ENCODE data around the gene ESR1. TPM values are rescaled to one million over a fixed set of nuclear protein-coding genes. Genes with fewer than 3 reads are reported as not detected.

Gene ESR1
- total and polyA plus RNA-seq, 9 of the 15 experiments (the other 6 are each of a cell fraction or from before 2014, with no cell fraction given): 0.03 to 0.27 (median 0.08) TPM; not detected in 1

DNA sequence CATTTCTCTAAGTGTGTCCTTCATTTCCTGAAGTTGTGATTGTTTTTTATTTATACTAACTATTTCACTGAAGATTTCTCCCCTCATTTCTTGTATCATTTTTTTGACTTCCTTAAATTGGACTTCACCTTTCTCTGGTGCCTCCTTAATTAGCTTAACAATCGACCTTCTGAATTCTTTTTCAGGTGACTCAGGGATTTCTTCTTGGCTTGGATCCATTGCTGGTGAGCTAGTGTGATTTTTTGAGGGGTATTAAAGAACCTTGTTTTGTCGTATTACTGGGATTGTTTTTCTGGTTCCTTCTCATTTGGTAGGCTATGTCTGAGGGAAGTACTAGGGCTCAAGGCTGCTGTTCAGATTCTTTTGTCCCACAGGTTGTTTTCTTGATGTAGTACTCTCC lies 92.8 kb downstream of the ESR1 start:
- Histone ChIP-seq H3K27ac (ENCODE audit: extremely low read depth, low read depth, low read length) (no peak overlapping the region), H3K4me3 (no peak overlapping the region), H3K9ac (ENCODE audit: insufficient read depth in 1 of 2, low read depth in 2 of 2, low read length in 2 of 2) (no peak overlapping the region), H4K20me1 (replicated peaks; ENCODE audit: control insufficient read depth, insufficient read depth, low read length) (no peaks in the 10 kb centered on the region), H3K79me2 (ENCODE audit: control insufficient read depth, insufficient read depth, low read length) (no peaks in the 10 kb centered on the region), H3K9me3 (replicated peaks; ENCODE audit: control insufficient read depth, insufficient read depth, low read depth, low read length) (no peaks in the 10 kb centered on the region), H3K4me1 (replicated peaks in 1 of 2; ENCODE audit: control insufficient read depth in 2 of 2, insufficient read depth in 2 of 2, low read length in 2 of 2) (no peaks in the 10 kb centered on the region), H3K9me1 (ENCODE audit: control insufficient read depth, insufficient read depth, low read length) (no peaks in the 10 kb centered on the region), H3K4me2 (ENCODE audit: insufficient read depth, low read length) (no peak overlapping the region), H2AFZ (ENCODE audit: low read depth, low read length) (no peak overlapping the region), H3K36me3 (ENCODE audit: control insufficient read depth, insufficient read depth, low read length) (no peaks in the 10 kb centered on the region), H3K27me3 (ENCODE audit: control insufficient read depth in 2 of 2, insufficient read depth in 2 of 2, low read length in 2 of 2) (no peaks in the 10 kb centered on the region)
- intact Hi-C loops (cut with micrococcal nuclease) (no loop called here), in situ Hi-C loops (cut with MboI) (no loop called here)
- WGBS (ENCODE audit: insufficient coverage, low coverage, missing lambda C conversion rate): 0% methylated on average over 2 of the region's 2 CpGs
- no TSS peak for BruUV-seq (replicated peaks)
- DNase-seq (ENCODE audit: extremely low read depth in 1 of 4, low spot score in 3 of 4) (no peak), FAIRE-seq (no peak), ATAC-seq (no peak)
- no peak for TF ChIP-seq U2AF1 (optimal IDR thresholded peaks at IDR 0.05; ENCODE audit: low read depth, low read length)
- POLR2A ChIA-PET: interaction anchor here (0.7 kb wide), 1 partner anchor 317 kb away, joined by 3 read pairs; no protein-coding TSS in a partner anchor
- CTCF ChIA-PET (ENCODE audit: low intra/inter-chr PET ratio): no interaction called here

DNA sequence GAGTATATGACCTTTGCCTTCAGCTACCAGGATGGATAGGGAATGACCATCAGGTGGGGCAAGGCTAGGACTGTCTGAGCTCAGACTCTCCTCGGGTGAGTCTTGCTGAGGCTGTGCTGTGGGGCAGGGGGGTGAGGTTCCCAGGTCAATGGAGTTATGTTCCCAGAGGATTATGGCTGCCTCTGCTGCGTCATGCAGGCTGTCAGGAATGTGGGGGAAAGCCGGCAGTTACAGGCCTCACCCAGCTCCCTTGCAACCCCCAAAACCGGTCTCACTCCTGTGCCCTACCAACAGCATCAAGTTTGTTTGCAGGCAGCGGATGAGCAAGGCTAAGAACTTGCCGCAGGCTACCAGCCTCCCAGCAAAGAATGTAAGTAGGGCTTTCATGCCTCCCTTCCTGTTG lies 93.5 kb downstream of the ESR1 start:
- Histone ChIP-seq H3K9ac (ENCODE audit: insufficient read depth in 1 of 2, low read depth in 2 of 2, low read length in 2 of 2) (no peak overlapping the region), H3K27me3 (ENCODE audit: control insufficient read depth in 2 of 2, insufficient read depth in 2 of 2, low read length in 2 of 2) (no peaks in the 10 kb centered on the region), H2AFZ (ENCODE audit: low read depth, low read length) (no peak overlapping the region), H3K9me1 (ENCODE audit: control insufficient read depth, insufficient read depth, low read length) (no peaks in the 10 kb centered on the region), H3K27ac (ENCODE audit: extremely low read depth, low read depth, low read length) (no peak overlapping the region), H3K4me3 (no peak overlapping the region), H3K36me3 (ENCODE audit: control insufficient read depth, insufficient read depth, low read length) (no peaks in the 10 kb centered on the region), H4K20me1 (replicated peaks; ENCODE audit: control insufficient read depth, insufficient read depth, low read length) (no peaks in the 10 kb centered on the region), H3K79me2 (ENCODE audit: control insufficient read depth, insufficient read depth, low read length) (no peaks in the 10 kb centered on the region), H3K4me1 (replicated peaks in 1 of 2; ENCODE audit: control insufficient read depth in 2 of 2, insufficient read depth in 2 of 2, low read length in 2 of 2) (no peaks in the 10 kb centered on the region), H3K4me2 (ENCODE audit: insufficient read depth, low read length) (no peak overlapping the region), H3K9me3 (replicated peaks; ENCODE audit: control insufficient read depth, insufficient read depth, low read depth, low read length) (no peaks in the 10 kb centered on the region)
- no peak for FAIRE-seq
- ChIA-PET CTCF (ENCODE audit: low intra/inter-chr PET ratio) (no interaction called here), POLR2A (no interaction called here)
- intact Hi-C loops (cut with micrococcal nuclease) (no loop called here), in situ Hi-C loops (cut with MboI) (no loop called here)
- 0% methylated on average over 6 of the region's 6 CpGs for WGBS (ENCODE audit: insufficient coverage, low coverage, missing lambda C conversion rate)
- no TSS peak for BruUV-seq (replicated peaks)
- no peak for ATAC-seq
- DNase-seq (ENCODE audit: extremely low read depth in 1 of 4, low spot score in 3 of 4): no peak
- TF ChIP-seq ZNF699 (CRISPR knock-in tag; IDR thresholded peaks at IDR 0.05; ENCODE audit: insufficient replicate concordance): no peak
- no peak for TF ChIP-seq ZC3H8 (IDR thresholded peaks at IDR 0.05)
- no peak for TF ChIP-seq ZSCAN32 (CRISPR knock-in tag; IDR thresholded peaks at IDR 0.05)
- TF ChIP-seq ZNF197 (CRISPR knock-in tag; IDR thresholded peaks at IDR 0.05; ENCODE audit: low read depth): no peak
- no peak for TF ChIP-seq NCOR1 (IDR thresholded peaks at IDR 0.05)
- no peak for TF ChIP-seq ZNF75A (CRISPR knock-in tag; IDR thresholded peaks at IDR 0.05)
- TF ChIP-seq NELFE (IDR thresholded peaks at IDR 0.05; ENCODE audit: insufficient read depth, insufficient read length): no peak
- no peak for TF ChIP-seq SPI1 (IDR thresholded peaks at IDR 0.05; ENCODE audit: borderline replicate concordance, low read depth, low read length)
- TF ChIP-seq PYGO2 (tag; IDR thresholded peaks at IDR 0.05): no peak
- TF ChIP-seq MECOM (CRISPR knock-in tag; IDR thresholded peaks at IDR 0.05): no peak
